Activated effector memory CD4-positive, alpha-beta T cell treated with Interleukin-2 at 50 U/mL for 16 hours (primary cell): ENCODE measurements around the gene TMEM184B.

Source experiments
- DNase-seq: peaks from one replicate; pipeline ENCODE4 v3.0.0-alpha.2; 2020

The TMEM184B gene

DNA sequence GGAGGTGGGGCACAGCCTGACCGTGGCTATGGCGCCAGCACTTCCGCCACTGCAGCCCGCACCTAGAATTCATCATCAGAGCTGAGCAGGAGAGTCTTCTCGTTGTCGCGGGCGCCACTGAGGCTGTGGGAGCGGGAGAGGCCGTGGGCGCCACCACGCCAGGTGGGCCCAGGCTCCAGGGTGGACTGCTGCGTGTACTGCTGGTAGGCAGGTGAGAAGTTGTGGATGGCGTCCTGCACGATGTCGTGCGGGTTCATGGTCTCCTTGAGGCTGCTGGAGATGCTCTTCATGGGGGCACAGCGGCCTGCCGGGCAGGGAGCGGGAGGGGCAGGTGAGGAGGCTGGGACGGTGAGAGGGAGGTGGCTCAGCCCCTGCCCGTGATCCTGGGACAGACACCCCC lies 51.4 kb downstream of the TMEM184B start:
- DNase-seq, result no peak

DNA sequence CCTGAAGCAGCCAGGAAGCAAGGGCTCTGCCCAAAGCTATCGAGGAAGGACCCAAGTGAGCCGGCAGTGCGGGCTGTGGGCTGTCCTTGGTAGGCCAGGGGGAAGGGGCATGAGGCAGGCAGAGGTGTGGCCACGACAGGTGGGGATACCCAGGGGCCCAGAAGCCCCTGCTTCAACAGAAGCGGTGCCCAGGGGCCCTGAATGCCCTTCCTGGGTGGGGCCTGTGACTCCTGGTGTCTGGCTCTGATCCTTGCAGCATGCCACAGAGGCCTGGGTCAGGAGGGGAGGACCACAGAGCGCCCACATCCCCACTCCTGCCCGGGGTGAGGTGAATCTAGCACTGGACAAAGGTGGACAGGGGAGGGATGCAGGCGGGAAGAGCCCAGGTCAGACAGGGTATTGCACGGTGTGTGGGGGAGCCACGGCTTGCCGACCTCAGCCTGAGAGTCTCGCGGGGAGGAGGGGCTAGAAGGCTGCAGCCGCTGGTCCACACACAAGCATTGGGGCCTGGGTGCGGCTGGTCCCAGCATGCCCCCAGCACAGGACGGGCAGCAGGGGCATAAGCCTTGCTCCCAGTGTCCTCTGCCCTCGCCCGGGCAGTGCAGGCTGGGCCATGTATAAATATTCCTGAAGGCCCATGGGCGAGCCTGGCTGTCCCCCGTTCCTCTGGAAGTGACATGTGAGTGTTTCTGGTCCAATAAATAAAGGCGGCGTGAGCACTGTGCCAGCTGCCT lies 52.0 kb downstream of the TMEM184B start:
- no peak for DNase-seq

DNA sequence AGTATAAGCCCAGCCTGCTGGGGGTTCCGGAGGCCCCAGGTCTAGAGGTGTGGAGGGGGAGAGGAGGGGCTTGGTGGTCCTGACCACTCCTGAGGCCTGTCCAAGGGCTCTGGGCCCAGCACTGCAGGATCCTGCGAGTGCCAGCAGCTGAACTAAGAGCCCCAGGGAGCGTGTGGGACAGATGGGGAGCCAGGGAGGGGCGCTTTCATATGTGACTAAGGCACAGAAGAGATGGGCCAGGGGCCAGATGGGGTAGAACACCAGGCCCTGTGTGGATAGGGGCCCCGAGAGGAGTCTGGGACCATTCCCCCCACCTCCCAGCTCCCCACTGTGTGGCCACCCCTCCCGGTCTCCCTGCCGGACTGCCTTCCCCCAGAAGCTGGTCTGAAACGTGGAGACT lies 52.6 kb downstream of the TMEM184B start:
- DNase-seq, result no peak

DNA sequence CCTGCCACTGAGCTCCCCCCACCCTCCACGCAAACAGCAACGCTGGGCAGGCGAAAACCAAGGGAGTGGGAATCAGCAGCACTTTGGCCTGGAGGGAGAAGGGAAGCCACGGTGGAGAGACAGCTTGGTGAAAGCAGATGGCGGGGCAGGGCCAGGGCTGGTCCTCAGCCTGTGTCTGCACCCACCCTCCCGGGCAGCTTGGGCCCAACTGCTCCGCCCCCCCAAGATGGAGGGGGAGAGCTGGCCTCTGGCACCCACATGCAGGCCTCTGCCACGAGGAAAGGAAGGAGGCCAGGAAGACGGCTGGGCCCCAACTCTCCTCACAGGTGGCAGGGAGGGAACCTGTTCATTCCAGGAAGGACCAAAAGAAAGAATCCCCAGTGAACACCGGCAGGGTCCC lies 53.2 kb downstream of the TMEM184B start:
- DNase-seq, result no peak

DNA sequence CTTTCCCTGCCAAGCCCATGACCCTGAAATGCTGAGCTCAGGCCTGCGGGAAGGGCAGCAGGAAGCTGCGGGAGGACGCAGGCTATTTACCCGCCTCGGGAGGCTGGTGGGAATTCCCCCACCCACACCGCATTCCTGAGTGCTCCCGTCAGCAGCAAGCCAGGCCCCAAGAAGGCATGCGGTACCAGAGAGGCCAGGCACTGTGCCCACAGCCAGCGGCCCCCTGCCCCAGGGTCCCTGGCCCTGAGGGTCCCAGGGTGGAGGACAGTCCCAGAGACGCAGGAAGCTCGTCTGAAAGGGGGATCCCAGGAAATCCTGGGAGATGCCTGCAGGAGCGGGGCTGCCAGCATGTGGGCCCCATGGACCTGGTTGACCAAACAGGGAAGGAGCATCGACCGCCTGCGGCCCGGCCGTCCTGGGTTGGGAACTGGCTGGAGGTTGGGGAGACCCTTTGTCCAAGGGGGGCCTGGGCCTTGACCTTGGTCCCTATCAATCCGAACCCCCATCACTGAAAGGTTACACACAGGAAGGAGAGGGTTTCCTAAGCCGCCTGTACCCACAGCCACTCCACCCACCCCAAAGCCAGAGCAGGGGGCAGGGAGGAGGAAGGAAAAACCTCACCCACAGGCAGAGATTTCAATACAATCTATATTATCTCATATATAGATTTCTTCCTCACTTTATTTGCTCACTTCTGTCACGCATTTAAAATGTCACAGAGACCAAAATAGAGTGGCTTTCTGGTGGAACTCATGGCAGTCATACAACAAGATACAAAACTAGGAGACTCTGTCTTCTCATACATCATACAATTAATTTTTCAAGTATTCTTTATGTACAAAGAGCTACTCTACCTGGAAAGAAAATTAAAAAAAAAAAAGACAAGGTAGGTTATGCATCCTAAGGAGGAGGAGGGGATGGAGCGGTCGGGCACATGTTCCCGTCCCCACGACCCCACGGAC lies 53.9 kb downstream of the TMEM184B start:
- no peak for DNase-seq

DNA sequence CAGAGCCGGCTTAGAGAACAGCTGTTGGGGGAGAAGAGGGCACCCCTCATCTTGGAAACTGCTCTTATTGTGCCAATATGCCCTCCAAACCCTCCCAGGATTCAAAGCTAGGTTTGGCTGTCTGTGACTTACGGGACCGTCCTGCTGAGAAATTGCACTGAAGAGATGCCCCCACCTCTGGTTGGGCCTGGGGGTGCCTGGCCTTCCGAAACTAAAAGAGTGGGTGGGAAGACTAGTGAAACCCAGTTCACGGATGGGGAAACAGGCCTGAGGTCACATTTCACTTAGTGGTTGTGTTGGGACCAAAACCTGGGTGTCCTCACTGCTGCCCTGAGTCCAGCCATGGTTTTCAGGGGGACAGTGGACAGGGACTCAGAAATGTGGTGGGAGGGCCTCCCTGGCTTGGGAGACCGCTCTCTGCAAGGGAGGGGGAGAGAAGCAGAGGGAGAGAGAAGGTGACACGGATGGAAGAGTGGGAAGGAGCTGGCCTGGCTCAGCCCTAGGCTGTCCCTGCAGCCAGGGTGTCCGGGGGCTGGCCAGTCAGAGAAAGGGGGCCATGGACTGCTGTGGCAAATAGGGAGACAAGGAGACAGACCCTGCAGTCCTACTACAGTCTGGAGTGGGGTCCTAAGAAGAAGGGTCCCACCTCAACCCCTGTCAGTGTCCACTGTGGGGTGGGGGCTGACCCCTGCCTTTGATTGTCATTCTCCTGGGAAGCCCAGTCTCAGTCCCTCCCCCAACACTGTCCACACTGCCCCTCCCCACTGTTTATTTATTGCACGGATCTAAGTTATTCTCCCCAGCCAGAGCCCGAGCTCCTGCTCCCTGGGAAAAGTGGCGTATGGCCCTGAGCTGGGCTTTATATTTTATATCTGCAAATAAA lies 57.4 kb downstream of the TMEM184B start:
- DNase-seq, result no peak

DNA sequence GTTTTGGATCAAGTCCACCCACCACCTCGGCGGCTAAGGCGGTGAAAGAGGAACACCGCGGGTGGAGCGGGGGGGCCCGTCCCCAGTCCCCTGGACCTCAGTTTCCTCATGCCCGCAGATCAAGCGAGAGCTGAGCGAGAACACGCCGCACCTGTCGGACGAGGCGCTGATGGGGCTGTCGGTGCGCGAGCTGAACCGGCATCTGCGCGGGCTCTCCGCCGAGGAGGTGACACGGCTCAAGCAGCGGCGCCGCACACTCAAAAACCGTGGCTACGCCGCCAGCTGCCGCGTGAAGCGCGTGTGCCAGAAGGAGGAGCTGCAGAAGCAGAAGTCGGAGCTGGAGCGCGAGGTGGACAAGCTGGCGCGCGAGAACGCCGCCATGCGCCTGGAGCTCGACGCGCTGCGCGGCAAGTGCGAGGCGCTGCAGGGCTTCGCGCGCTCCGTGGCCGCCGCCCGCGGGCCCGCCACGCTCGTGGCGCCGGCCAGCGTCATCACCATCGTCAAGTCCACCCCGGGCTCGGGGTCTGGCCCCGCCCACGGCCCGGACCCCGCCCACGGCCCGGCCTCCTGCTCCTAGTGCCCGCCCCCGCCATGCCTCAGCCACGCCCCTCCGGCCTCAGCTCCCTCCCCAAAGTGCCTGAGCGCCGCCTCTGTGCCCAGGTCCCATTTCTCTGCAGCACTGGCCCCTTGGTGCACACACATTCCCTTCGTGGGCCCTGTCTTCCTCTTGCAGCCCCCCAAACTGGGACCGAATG lies 58.3 kb downstream of the TMEM184B start:
- DNase-seq, result peak; percentile 68

DNA sequence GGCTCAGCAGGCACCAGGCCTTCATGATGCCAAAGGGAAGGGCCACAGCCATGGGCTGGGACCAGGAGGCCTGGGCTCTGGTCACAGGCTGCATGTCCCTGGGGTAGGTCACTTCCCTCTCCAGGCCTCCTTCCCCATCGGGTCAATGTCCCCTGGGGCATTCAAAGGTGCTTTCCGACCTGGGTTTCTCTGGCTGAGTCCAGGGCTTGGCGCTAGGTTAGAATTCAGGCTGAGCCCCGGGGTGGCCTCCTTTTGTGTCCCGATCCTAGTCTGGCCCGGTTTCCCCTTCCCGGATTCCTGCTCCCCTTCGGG lies 58.9 kb downstream of the TMEM184B start:
- DNase-seq, result no peak

DNA sequence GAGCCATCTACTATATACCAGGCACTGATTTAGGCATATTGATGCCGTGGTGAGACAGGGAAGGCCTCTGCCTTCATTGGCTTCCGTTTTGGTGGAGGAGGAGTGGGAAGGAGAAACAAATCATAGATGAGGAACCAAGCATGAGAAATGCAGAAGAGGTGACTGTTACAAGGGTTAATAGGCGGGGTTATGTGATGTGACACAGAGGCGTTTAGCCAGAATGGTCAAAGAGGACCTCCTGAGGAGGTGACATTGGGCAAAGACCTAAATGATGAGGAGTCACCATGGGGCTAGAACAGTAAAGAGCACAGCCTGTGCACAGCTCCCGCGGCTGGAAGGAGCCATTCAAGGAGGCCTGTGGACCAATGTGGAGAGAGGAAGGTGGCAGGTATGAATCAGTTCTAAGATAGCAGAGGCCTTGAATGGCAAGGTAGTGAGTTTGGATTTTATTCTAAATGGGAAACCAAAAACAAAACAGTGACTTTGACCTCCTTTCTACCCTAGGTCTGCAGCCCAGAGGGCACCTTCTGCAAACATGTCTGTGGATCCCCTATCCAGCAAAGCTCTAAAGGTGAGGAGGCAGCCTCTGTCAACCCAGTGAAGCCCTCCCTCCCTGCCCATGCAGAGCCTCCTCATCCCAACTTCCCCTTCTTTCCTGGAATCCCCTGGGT lies 59.4 kb downstream of the TMEM184B start:
- DNase-seq, result no peak

DNA sequence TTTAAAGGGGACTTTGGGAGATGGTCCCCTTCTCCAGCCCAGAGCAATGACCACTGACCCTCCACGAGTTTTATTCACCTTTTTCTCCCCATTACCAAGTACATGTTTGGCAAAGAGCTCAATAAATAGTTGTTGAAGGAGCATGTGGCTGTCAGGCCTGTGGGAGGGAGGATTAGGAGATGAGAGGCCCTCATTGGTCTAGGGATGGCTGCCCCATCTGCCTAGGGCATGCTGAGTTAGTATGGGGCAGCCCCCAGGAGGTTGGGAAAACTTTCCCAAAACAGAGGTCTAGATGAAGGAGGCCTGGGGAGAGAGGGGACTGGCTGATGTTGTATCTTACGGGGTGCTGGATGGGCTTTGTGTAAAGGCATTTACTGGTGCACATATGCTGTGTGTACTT lies 60.4 kb downstream of the TMEM184B start:
- DNase-seq, result no peak

DNA sequence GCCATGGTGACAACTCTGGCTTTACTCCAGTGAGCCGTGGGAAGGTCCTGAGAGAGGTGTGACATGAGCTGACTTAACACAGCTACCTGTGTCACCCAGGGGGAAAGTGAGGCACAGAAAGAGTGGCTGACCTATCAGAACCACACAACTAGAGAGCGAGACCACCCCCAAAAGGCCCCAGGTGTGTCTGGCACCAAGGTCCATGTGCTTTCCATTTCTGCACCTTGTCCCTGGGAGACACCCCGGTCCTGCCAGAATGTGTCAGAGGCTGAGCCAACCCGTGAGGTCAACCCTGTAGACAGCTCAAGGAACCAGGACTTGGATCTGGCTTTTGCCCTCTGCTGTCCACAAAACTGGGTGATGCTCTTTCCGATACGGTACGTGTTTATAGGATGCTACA lies 61.3 kb downstream of the TMEM184B start:
- DNase-seq, result no peak

DNA sequence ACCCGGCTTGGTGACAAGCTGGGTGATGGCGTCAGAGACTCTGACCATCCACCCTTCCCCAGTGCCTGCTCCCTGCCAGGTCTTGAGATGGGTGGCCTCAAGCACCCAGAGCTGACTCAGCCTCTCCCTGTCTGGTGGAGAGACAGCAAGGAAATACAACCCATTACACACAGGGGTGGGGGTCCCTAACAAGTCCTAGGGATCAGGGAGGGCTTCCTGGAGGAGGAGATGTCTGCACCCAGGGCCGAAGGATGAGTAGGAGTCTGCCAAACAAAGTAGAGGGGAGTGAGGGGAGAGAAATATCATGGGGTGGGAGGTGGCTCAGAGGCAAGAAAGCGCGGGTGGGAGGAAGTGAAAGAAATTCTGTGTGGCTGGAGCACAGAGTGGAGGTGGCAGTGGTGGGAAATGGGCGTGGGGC lies 64.2 kb downstream of the TMEM184B start:
- DNase-seq, result no peak

DNA sequence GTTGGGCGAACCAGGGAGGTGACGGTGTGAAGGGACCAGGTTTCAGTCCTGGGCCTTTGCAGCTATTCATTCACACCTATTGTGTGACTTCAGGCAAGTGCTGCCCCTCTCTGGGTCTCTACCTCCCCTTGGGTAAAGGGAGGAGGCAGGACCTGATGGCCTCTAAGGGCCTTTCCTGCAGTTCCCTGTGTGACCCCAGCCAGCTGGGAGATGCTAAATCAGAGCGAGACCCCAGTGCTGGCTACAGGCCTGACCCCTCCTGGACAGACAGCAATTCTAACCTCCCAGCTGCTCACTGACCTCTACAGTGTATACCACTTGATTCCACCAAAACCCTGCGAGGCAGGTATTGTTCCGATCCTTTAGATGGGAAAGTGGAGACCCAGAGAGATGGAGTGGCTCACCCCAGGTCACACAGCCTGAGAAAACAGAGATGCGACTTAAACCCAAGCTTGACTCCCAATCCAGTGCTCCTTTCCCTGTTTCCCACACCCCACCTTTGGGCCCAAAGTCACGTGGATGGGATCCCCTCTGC lies 64.8 kb downstream of the TMEM184B start:
- no peak for DNase-seq

DNA sequence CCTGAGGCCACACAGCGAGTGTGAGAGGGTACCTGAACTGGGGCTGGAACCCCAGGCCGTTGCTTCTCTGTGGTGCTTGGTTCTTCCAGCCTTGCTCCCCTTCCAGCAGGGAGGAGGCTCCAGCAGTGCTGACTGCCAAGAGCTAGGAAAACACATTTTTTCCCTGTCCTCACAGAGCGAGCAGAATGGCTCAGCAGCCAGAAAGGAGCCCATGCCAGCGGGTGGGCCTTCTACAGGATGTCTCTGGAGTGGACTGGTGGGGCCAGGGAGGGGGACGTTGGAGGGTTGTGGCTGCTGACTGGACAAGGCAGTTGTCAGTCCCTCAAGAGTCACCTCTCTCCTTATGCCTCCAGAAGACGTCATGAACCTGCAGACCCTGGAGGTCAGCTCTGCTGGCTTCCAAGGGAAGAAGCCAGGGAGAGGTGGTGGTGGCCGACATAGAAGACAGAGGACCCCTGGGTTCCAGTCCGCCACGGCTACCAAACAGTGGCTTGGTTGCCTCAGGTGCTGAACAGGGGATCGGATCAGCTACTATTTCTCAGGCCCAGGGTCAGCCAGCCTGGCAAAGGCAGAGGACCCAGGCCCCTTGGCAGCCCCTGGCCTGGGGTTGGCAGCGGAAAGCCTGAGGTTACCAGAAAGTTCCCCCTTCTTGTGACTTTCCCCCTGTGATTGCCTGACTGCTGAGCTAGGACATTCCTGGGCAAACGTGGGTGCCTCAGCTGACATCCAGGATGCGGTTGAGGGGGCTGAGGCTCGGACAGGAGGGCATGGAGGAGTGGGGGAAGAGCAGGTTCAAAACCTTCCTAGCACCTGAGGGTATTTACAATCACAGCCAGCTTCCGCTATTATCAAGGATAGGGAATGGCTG lies 67.3 kb downstream of the TMEM184B start:
- DNase-seq, result no peak

DNA sequence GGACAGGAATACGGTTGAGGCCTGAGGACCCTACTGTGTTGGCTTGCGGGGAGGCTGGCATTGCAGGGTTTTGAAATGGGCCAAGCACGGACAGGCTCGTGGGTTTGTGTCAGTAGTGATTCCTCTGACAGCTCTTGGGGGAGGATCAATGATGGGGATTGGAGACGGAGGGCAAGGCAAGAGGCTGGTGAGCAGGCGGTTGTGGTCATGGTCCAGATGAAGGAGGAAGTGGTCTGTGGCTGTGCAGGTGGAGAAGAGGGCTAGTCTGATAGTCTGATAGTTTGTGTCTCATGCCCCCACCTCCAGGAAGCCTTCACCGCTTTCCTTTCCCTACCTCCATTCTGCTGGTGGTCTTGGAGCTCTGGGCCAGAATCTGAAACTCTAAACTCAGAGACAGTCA lies 68.0 kb downstream of the TMEM184B start:
- no peak for DNase-seq

DNA sequence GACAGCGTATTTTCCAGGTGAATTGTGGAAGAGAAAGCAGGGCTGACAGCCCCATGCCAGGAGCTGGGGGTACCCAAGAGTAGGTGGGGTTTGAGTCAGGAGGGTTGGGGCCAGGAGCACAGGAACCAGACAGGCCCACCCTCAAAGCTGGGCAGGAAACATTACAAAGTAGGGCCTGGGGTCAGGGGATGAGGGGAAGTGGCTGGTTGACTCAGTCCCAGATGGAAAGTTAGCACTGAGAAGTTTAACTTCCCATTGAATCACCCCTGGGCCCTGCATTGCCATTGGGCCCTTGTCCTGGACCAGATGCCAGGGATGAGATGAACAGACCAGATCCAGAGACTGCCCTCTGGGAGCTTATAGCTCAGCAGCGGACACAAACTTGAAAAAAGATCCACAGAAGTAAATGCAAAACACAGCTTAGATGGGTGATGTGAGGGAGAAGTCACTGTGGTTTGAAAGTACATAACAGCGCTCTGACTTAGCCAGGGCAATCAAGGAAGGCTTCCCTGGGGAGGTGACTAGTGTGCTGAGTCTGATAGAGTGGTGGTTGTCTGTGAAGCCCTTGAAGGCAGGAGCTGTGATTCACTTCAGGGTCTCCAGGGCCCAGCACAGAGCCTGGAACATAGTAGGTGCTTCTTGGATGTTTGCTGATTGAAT lies 68.8 kb downstream of the TMEM184B start:
- no peak for DNase-seq

DNA sequence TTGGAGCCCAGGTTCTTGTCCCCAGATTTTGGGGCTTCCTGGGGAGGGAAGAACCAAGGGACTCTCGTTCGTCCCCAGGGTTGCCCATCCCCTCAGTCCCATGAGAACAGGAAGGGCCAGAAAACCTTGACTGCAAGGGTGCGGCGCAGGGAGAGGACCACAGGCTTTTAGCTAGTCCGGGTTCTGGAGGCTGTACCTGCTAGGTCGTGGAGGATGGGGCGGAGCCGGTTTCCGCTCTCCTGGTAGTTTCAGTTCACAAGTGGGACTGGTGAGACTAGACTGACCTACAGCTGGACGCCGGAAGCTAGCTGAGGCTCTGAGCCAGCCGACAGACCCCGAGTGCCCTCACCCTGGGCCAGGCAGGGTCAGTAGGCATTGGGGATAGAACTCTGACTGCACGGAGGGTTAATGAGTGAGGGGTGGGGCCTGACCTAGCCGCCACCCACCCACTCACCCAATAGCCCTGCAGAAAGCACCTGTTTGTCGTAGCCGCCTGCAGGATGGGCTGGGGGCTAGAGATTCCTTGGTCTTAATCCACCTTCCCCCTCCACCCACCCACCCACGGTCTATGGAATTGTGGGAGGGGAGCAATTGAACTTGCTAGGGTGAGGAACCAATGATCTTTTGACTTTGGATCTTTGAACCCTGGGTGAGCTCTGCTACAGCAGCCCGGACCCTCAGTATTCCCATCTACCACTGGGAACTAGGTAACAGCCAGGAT lies 69.6 kb downstream of the TMEM184B start:
- DNase-seq, result peak; percentile 33

DNA sequence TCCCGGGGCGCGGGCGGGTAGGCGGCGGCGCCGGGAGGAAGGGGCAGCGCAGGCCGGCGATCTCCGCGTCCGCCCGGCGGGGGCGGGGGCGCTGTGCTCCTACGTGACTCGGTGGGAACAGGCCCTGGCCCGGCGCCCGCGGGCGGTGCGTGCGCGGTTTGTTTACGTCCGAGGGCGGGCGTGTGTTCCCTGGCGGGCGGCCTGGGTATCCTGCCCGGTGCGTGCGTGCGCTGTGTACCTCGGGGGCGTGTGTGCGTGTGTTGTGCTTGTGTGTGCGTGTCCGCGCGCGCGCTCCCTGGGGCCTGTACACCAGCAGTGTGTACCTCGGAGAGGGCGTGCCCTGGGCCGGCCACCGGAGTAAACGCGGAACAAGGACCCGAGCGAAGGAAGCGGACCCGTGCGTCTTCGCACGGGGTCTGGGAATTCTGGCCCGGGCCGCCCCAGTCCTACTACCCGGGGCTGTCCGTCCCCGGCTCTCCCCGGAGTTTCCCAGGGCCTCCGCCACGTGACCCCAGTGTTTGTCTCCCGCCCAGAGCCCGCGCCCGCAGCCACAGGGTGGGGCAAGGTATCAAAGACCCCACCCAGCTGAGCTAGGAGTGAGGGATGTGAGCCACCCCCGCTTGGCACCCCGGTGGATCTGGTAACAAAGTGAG lies 70.2 kb downstream of the TMEM184B start:
- DNase-seq, result peak; percentile 47
